Stomach (tissue), 4 donors: Measurements from ENCODE around the gene R3HDM4.

Experiments
- CTCF ChIP-seq, 7 experiments: fragments of 450-650 bp in 4 of 7; fragments of 200-600 bp in 3 of 7; sonication (generic) in 3 of 7; IDR thresholded peaks; one replicate each; pipeline ENCODE4 v1.5.1; 2016 to 2019; ENCODE audit warnings: antibody characterized with exemption in 7 of 7, control low read depth in 2 of 7, mild to moderate bottlenecking in 1 of 7
- POLR2AphosphoS5 ChIP-seq, 3 donors: sonication (generic); formaldehyde crosslinking; IDR thresholded peaks; one replicate each; pipeline ENCODE4 v1.6.1; 2016; ENCODE audit warnings: antibody characterized with exemption in 3 of 3

- no peak for TF ChIP-seq POLR2AphosphoS5 (IDR thresholded peaks at IDR 0.05)
- no peak for TF ChIP-seq CTCF (IDR thresholded peaks at IDR 0.05)
These were observed 43.9 kb upstream of the R3HDM4 start for GRCh38 chr19:956766-957440.
